ENCODE measurements around the gene CRELD1.
"Not testable (repeated sequence)": the region's sequence is repeated elsewhere in the genome, so short reads cannot be mapped to it uniquely, and the experiment has no call there.

CRELD1 gene

GRCh38 chr3:9937486-9938238 is 4.0 kb downstream of the CRELD1 start:
- DNase-seq = no peak

- no peak for DNase-seq
Measured at GRCh38 chr3:9938966-9939365, 5.3 kb downstream of the CRELD1 start.

GRCh38 chr3:9939906-9940305 is 6.3 kb downstream of the CRELD1 start:
- DNase-seq = not testable (repeated sequence)

GRCh38 chr3:9940746-9941145 is 7.1 kb downstream of the CRELD1 start:
- no peak for DNase-seq

- no peak for DNase-seq
Measured at GRCh38 chr3:9942164-9942563, 8.5 kb downstream of the CRELD1 start.

GRCh38 chr3:9942934-9943690 is 9.5 kb downstream of the CRELD1 start:
- DNase-seq = no peak

GRCh38 chr3:9944271-9944670 is 10.6 kb downstream of the CRELD1 start:
- DNase-seq = no peak

GRCh38 chr3:9945358-9945757 is 11.7 kb downstream of the CRELD1 start:
- DNase-seq = no peak

- peak; percentile 92 for DNase-seq
Measured at GRCh38 chr3:9946112-9947024, 12.7 kb downstream of the CRELD1 start.

- DNase-seq = no peak
Measured at GRCh38 chr3:9947025-9947995, 13.7 kb downstream of the CRELD1 start.

- no peak for DNase-seq
Measured at GRCh38 chr3:9948586-9948985, 15.0 kb downstream of the CRELD1 start.

- no peak for DNase-seq
Measured at GRCh38 chr3:9949115-9949514, 15.5 kb downstream of the CRELD1 start.

- no peak for DNase-seq
Measured at GRCh38 chr3:9949626-9950025, 16.0 kb downstream of the CRELD1 start.

- no peak for DNase-seq
Measured at GRCh38 chr3:9951126-9951525, 17.5 kb downstream of the CRELD1 start.

GRCh38 chr3:9951598-9951961 is 17.9 kb downstream of the CRELD1 start:
- DNase-seq = no peak

GRCh38 chr3:9951962-9952805 is 18.6 kb downstream of the CRELD1 start, which contains the start of gene PRRT3:
Gene PRRT3, minus strand, starts transcription at chr3:9952408. Its CDS starts 2,293 bp downstream, at chr3:9950115.
- DNase-seq = peak; percentile 55

GRCh38 chr3:9955067-9955502 is 21.5 kb downstream of the CRELD1 start:
- no peak for DNase-seq

GRCh38 chr3:9955611-9956352 is 22.1 kb downstream of the CRELD1 start:
- DNase-seq = no peak

- no peak for DNase-seq
Measured at GRCh38 chr3:9957214-9957613, 23.6 kb downstream of the CRELD1 start.

GRCh38 chr3:9965200-9965875 is 31.7 kb downstream of the CRELD1 start:
- DNase-seq = no peak
